T-cell (primary cell): ENCODE results near the gene KLHL41. TPM values are rescaled to one million over a fixed set of nuclear protein-coding genes. Genes with fewer than 3 reads are reported as not detected.

Experiments
- ATAC-seq, 4 experiments: fragments of 200-7000 bp in 3 of 4; fragments of 150-1000 bp in 1 of 4; cut with Tn5 transposase; replicated peaks in 1 of 4; 1 replicate in 3 of 4; 2 replicates in 1 of 4; pipeline ENCODE4 v1.10.0; 2021; ENCODE audit warnings: moderate library complexity in 3 of 4, mild to moderate bottlenecking in 2 of 4, moderate number of reproducible peaks in 1 of 4
- CTCF ChIA-PET, 2 donors: fragments of 300-600 bp; sonication (Branson Sonifier 250); formaldehyde crosslinking; loops; one replicate each; lab custom pipeline; 2022; ENCODE audit warnings: antibody characterized with exemption in 2 of 2; lab: Charles Lee
- POLR2A ChIA-PET, 2 donors: fragments of 300-600 bp; sonication (Branson Sonifier 250); formaldehyde crosslinking; loops; one replicate each; lab custom pipeline; 2022; ENCODE audit warnings: antibody characterized with exemption in 2 of 2; lab: Charles Lee
- DNase-seq, 35 experiments: peaks; one replicate each; pipeline versions ENCODE4 v3.0.0 to v3.0.0-alpha.2; 2013 to 2023
- H3K27ac ChIP-seq: one replicate; pipeline ENCODE4 v1.5.1; 2013; ENCODE audit warnings: low read length
- H3K27me3 ChIP-seq, 2 experiments: replicated peaks in 1 of 2; 1 replicate in 1 of 2; 2 replicates in 1 of 2; pipeline versions ENCODE4 v1.6.1 to v1.7.0; 2013; ENCODE audit warnings: low read length in 1 of 2, mixed read lengths in 1 of 2; ENCODE audit not compliant: control insufficient read depth in 2 of 2, insufficient read depth in 2 of 2; ENCODE audit errors: extremely low read depth in 1 of 2
- H3K36me3 ChIP-seq, 2 donors: 1 replicate in 1 of 2; 2 replicates in 1 of 2; pipeline versions ENCODE4 v1.6.1 to v1.7.0; 2013; ENCODE audit warnings: low read length in 1 of 2; ENCODE audit not compliant: control insufficient read depth in 2 of 2, insufficient read depth in 1 of 2; ENCODE audit errors: extremely low read depth in 1 of 2
- H3K4me1 ChIP-seq, 2 experiments: 1 replicate in 1 of 2; 2 replicates in 1 of 2; pipeline versions ENCODE4 v1.6.1 to v1.7.0; 2013; ENCODE audit warnings: low read length in 2 of 2, mixed read lengths in 1 of 2; ENCODE audit not compliant: insufficient read depth in 2 of 2, control insufficient read depth in 1 of 2; ENCODE audit errors: extremely low read depth in 1 of 2
- H3K4me3 ChIP-seq, 2 donors: 1 replicate in 1 of 2; 2 replicates in 1 of 2; pipeline versions ENCODE4 v1.5.1 to v1.7.0; 2013; ENCODE audit warnings: mild to moderate bottlenecking in 2 of 2, low read length in 1 of 2, moderate library complexity in 1 of 2; ENCODE audit not compliant: control insufficient read depth in 1 of 2; ENCODE audit errors: extremely low read depth in 1 of 2
- H3K9me3 ChIP-seq: 2 replicates; pipeline ENCODE4 v1.7.0; 2013
- H3K27ac Mint-ChIP-seq, 2 donors: one replicate each; pipeline ENCODE4 v1.8.0; 2020 to 2021; ENCODE audit warnings: mild to moderate bottlenecking in 2 of 2, mixed read lengths in 2 of 2
- H3K27me3 Mint-ChIP-seq, 2 donors: one replicate each; pipeline ENCODE4 v1.8.0; 2021 to 2022; ENCODE audit warnings: mixed read lengths in 2 of 2
- H3K36me3 Mint-ChIP-seq: one replicate; pipeline ENCODE4 v1.8.0; 2021; ENCODE audit warnings: mixed read lengths
- H3K4me1 Mint-ChIP-seq, 3 donors: one replicate each; pipeline ENCODE4 v1.8.0; 2020 to 2022; ENCODE audit warnings: mixed read lengths in 3 of 3, mild to moderate bottlenecking in 1 of 3
- H3K4me3 Mint-ChIP-seq, 3 donors: one replicate each; pipeline ENCODE4 v1.8.0; 2020 to 2022; ENCODE audit warnings: mild to moderate bottlenecking in 3 of 3, mixed read lengths in 3 of 3, moderate library complexity in 3 of 3
- H3K9me3 Mint-ChIP-seq, 3 donors: one replicate each; pipeline ENCODE4 v1.8.0; 2020 to 2022; ENCODE audit warnings: mixed read lengths in 3 of 3
- WGBS: methylation state at CpG from one replicate; pipeline ENCODE4 v1.1.5; 2013; ENCODE audit warnings: missing lambda C conversion rate; ENCODE audit not compliant: insufficient coverage; 5-methylcytosine and 5-hydroxymethylcytosine counted together
- total RNA-seq, 35 experiments: library from RNA in 6 of 35; stranded (reverse) in 6 of 35; fragments of 120-200 nt in 1 of 35; gene quantifications; one replicate each; pipeline versions ENCODE4 v1.2.1 to v1.2.4 and lab custom pipeline; 2013 to 2026

Gene KLHL41
- total RNA-seq, 5 donors from 2014 or later (not counting 1 experiment from before 2014, with no cell fraction given), result 0.23 to 0.43 (median 0.35) TPM; not detected in 2

- no peak overlapping the region for H3K27ac ChIP-seq
- H3K4me1 Mint-ChIP-seq, result no peaks in the 10 kb centered on the region
- peaks cover 17% of the 10 kb centered on the region for H3K36me3 Mint-ChIP-seq
- no peaks in the 10 kb centered on the region for H3K27me3 Mint-ChIP-seq
- ChIA-PET POLR2A (interaction anchor here in 1 of 2 donors (0.6 kb wide), 1 partner anchor 308 kb away, joined by 3 read pairs; no protein-coding TSS in a partner anchor), CTCF (interaction anchor here in 1 of 2 donors (0.7 kb wide), 1 partner anchor 32 kb away, joined by 3 read pairs; no protein-coding TSS in a partner anchor)
- H3K36me3 ChIP-seq, result no peaks in the 10 kb centered on the region
- WGBS, result 100% methylated on average over 1 of the region's 5 CpGs
- H3K9me3 Mint-ChIP-seq, result no peaks in the 10 kb centered on the region
- DNase-seq, result no peak
- H3K27me3 ChIP-seq, result no peaks in the 10 kb centered on the region
- ATAC-seq, result no peak
- H3K4me3 ChIP-seq, result no peak overlapping the region
- H3K9me3 ChIP-seq, result no peaks in the 10 kb centered on the region
- H3K27ac Mint-ChIP-seq, result no peak overlapping the region
- H3K4me1 ChIP-seq, result no peaks in the 10 kb centered on the region
- H3K4me3 Mint-ChIP-seq, result no peak overlapping the region
Observed at GRCh38 chr2:169495310-169495928, 14.1 kb upstream of the KLHL41 start.

- Histone ChIP-seq H3K9me3 (no peaks in the 10 kb centered on the region), H3K36me3 (no peaks in the 10 kb centered on the region), H3K4me3 (no peak overlapping the region), H3K27ac (no peak overlapping the region), H3K27me3 (no peaks in the 10 kb centered on the region), H3K4me1 (no peaks in the 10 kb centered on the region)
- CTCF ChIA-PET, result no interaction called here
- WGBS, result no CpG with 5 or more reads among the region's 19 CpGs
- Mint-ChIP-seq H3K27ac (no peak overlapping the region), H3K9me3 (no peaks in the 10 kb centered on the region), H3K4me3 (no peak overlapping the region), H3K36me3 (peaks cover 13% of the 10 kb centered on the region), H3K27me3 (no peaks in the 10 kb centered on the region), H3K4me1 (no peaks in the 10 kb centered on the region)
- POLR2A ChIA-PET, result no interaction called here
- ATAC-seq (no peak), DNase-seq (no peak)
Observed at GRCh38 chr2:169504651-169505050, 4.9 kb upstream of the KLHL41 start.

GRCh38 chr2:169507698-169508097, 1.8 kb upstream of the KLHL41 start:
- H3K9me3 Mint-ChIP-seq, result no peaks in the 10 kb centered on the region
- no peaks in the 10 kb centered on the region for H3K27me3 ChIP-seq
- no peak overlapping the region for H3K27ac Mint-ChIP-seq
- no peaks in the 10 kb centered on the region for H3K4me1 ChIP-seq
- no peak overlapping the region for H3K4me3 ChIP-seq
- ChIA-PET CTCF (interaction anchor here in 1 of 2 donors (0.9 kb wide), 1 partner anchor 20 kb away, joined by 3 read pairs; no protein-coding TSS in a partner anchor), POLR2A (interaction anchor here in 1 of 2 donors (0.6 kb wide), 1 partner anchor 43 kb away, joined by 3 read pairs; no protein-coding TSS in a partner anchor)
- no peaks in the 10 kb centered on the region for H3K27me3 Mint-ChIP-seq
- H3K36me3 Mint-ChIP-seq, result peaks cover 16% of the 10 kb centered on the region
- no peaks in the 10 kb centered on the region for H3K4me1 Mint-ChIP-seq
- no peak overlapping the region for H3K27ac ChIP-seq
- DNase-seq (no peak), ATAC-seq (no peak)
- H3K36me3 ChIP-seq, result no peaks in the 10 kb centered on the region
- H3K4me3 Mint-ChIP-seq, result no peak overlapping the region
- H3K9me3 ChIP-seq, result no peaks in the 10 kb centered on the region

DNA sequence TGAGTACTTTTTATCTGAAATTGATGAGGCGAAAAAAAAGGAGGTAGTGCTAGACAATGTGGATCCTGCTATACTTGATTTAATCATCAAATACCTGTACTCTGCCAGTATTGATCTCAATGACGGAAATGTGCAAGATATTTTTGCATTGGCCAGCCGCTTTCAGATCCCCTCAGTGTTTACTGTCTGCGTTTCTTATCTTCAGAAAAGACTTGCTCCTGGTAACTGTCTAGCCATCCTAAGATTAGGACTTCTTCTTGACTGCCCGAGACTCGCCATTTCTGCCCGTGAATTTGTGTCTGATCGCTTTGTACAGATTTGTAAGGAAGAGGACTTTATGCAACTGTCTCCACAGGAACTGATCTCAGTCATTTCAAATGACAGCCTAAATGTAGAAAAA, 453 bp downstream of the KLHL41 start:
- 76% methylated on average over 2 of the region's 8 CpGs for WGBS
- Histone ChIP-seq H3K27me3 (no peaks in the 10 kb centered on the region), H3K9me3 (no peaks in the 10 kb centered on the region), H3K27ac (no peak overlapping the region), H3K4me3 (no peak overlapping the region), H3K36me3 (no peaks in the 10 kb centered on the region), H3K4me1 (no peaks in the 10 kb centered on the region)
- Mint-ChIP-seq H3K4me1 (no peaks in the 10 kb centered on the region), H3K9me3 (no peaks in the 10 kb centered on the region), H3K27me3 (no peaks in the 10 kb centered on the region), H3K27ac (no peak overlapping the region), H3K36me3 (peaks cover 5% of the 10 kb centered on the region), H3K4me3 (no peak overlapping the region)
- no peak for ATAC-seq
- DNase-seq, result no peak
- POLR2A ChIA-PET, result no interaction called here
- CTCF ChIA-PET, result no interaction called here

DNA sequence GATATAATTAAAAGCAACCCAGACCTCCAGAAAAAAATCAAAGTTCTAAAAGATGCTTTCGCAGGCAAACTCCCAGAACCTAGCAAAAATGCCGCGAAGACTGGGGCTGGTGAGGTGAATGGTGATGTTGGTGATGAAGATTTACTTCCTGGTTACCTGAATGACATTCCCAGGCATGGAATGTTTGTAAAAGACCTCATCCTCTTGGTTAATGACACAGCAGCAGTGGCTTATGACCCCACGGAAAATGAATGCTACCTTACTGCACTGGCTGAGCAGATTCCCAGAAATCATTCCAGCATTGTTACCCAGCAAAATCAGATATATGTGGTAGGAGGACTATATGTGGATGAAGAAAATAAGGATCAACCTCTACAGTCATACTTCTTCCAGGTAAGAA, 994 bp downstream of the KLHL41 start:
- H3K27me3 Mint-ChIP-seq, result no peaks in the 10 kb centered on the region
- Histone ChIP-seq H3K27ac (no peak overlapping the region), H3K27me3 (no peaks in the 10 kb centered on the region), H3K4me3 (no peak overlapping the region), H3K36me3 (no peaks in the 10 kb centered on the region), H3K9me3 (no peaks in the 10 kb centered on the region), H3K4me1 (no peaks in the 10 kb centered on the region)
- H3K4me1 Mint-ChIP-seq, result no peaks in the 10 kb centered on the region
- no peak overlapping the region for H3K4me3 Mint-ChIP-seq
- ATAC-seq (no peak), DNase-seq (no peak)
- no CpG with 5 or more reads among the region's 4 CpGs for WGBS
- H3K27ac Mint-ChIP-seq, result no peak overlapping the region
- ChIA-PET POLR2A (no interaction called here), CTCF (no interaction called here)
- no peaks in the 10 kb centered on the region for H3K9me3 Mint-ChIP-seq
- H3K36me3 Mint-ChIP-seq, result peaks cover 3% of the 10 kb centered on the region

DNA sequence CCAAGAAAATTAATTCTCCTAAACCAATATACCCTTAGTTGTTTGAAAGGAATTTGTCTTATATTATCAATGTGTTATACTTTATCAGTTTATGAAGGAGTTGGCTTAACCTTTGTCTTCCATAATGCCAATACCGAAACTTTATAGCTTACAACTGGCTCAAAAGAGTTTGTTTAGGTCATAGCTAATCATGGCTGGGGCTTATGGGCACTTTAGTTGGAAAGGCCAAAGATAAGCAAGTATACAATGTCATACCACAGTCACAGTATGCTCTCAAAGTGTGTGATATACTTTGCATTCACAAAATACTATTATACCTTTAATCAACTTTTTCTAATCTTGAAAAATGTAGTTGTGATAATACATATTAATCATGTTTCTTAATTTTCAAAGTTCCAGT, 2.3 kb downstream of the KLHL41 start:
- ATAC-seq, result no peak
- Mint-ChIP-seq H3K36me3 (peaks cover 3% of the 10 kb centered on the region), H3K4me1 (no peaks in the 10 kb centered on the region), H3K27ac (no peak overlapping the region), H3K4me3 (no peak overlapping the region), H3K9me3 (no peaks in the 10 kb centered on the region), H3K27me3 (no peaks in the 10 kb centered on the region)
- Histone ChIP-seq H3K36me3 (no peaks in the 10 kb centered on the region), H3K27me3 (no peaks in the 10 kb centered on the region), H3K4me3 (no peak overlapping the region), H3K9me3 (no peaks in the 10 kb centered on the region), H3K27ac (no peak overlapping the region), H3K4me1 (no peaks in the 10 kb centered on the region)
- no peak for DNase-seq
- no CpG with 5 or more reads among the region's 1 CpG for WGBS
- ChIA-PET CTCF (no interaction called here), POLR2A (no interaction called here)
